ENCODE results near the gene FN1.

Gene FN1

GRCh38 chr2:215332872-215333595 is 102.8 kb downstream of the FN1 start:
- H3K4me1 ChIP-seq = no peaks in the 10 kb centered on the region
- no peak overlapping the region for H3K27ac ChIP-seq
- H3K4me3 ChIP-seq = no peak overlapping the region
- H3K27me3 ChIP-seq = no peaks in the 10 kb centered on the region
- H3K36me3 ChIP-seq = peaks cover 54 to 74% (median 58%) of the 10 kb centered on the region in 3 donors
- DNase-seq = no peak
- H3K9me3 ChIP-seq = no peaks in the 10 kb centered on the region
- no peak for TF ChIP-seq CTCF (IDR thresholded peaks at IDR 0.05)
- intact Hi-C loops (cut with DNase I; ENCODE audit: low total_unique reads) = no loop called here

DNA sequence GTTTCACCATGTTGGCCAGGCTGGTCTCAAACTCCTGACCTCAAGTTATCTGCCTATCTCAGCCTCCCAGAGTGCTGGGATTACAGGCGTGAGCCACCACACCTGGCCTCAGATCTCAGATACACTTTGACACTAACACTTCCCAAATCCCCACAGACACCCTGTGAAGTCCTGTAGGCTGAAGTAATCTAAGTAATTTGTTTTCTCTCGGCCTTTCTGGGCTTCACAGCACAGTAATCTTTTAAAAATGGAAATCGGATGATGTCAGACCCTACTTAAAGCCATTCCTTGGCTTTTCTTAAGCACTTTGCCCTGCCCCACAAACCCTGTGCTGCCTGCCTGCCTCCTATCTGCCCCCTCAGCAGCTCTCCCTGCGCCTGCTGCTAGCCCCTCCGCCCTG is 107.8 kb downstream of the FN1 start:
- no peak overlapping the region for H3K4me3 ChIP-seq
- TF ChIP-seq CTCF (IDR thresholded peaks at IDR 0.05) = no peak
- no peaks in the 10 kb centered on the region for H3K9me3 ChIP-seq
- intact Hi-C loops (cut with DNase I; ENCODE audit: low total_unique reads) = no loop called here
- H3K4me1 ChIP-seq = no peaks in the 10 kb centered on the region
- no peaks in the 10 kb centered on the region for H3K27me3 ChIP-seq
- no peak overlapping the region for H3K27ac ChIP-seq
- peaks cover 43 to 59% (median 49%) of the 10 kb centered on the region in 3 donors for H3K36me3 ChIP-seq
- no peak for DNase-seq

- H3K4me1 ChIP-seq = no peaks in the 10 kb centered on the region
- intact Hi-C loops (cut with DNase I; ENCODE audit: low total_unique reads) = no loop called here
- no peak for TF ChIP-seq CTCF (IDR thresholded peaks at IDR 0.05)
These were observed 111.1 kb downstream of the FN1 start for GRCh38 chr2:215324811-215325210.

GRCh38 chr2:215320679-215321078 is 115.2 kb downstream of the FN1 start:
- no peaks in the 10 kb centered on the region for H3K4me1 ChIP-seq
- no peak for DNase-seq
- H3K27me3 ChIP-seq = no peaks in the 10 kb centered on the region
- intact Hi-C loops (cut with DNase I; ENCODE audit: low total_unique reads) = no loop called here
- no peak overlapping the region for H3K4me3 ChIP-seq
- H3K9me3 ChIP-seq = no peaks in the 10 kb centered on the region
- H3K36me3 ChIP-seq = peaks cover 53 to 56% (median 53%) of the 10 kb centered on the region in 3 donors
- TF ChIP-seq CTCF (IDR thresholded peaks at IDR 0.05) = no peak
- no peak overlapping the region for H3K27ac ChIP-seq

More at GRCh38 chr2:215324811-215325210, 111.1 kb downstream of the FN1 start:
- no peaks in the 10 kb centered on the region for H3K9me3 ChIP-seq
- peaks cover 60 to 64% (median 64%) of the 10 kb centered on the region in 3 donors for H3K36me3 ChIP-seq
- H3K27me3 ChIP-seq = no peaks in the 10 kb centered on the region
- no peak overlapping the region for H3K27ac ChIP-seq
- no peak overlapping the region for H3K4me3 ChIP-seq
- DNase-seq = no peak

DNA sequence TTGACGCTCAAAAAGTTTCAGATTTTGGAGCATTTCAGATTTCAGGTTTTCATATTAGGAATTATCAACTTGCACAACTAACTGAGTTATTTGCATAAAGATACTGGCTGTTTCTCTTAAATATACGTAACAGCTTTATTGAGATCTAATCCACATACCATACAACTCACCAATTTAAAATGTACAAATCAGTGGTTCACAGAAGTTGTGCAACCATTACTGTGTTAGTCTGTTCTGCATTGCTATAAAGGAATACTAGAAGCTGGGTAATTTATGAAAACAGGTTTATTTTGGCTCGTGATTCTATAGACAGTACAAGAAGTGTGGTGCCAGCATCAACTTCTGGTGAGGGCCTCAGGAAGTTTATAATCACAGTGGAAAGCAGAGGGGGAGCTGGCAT is 115.8 kb downstream of the FN1 start:
- H3K4me1 ChIP-seq = no peaks in the 10 kb centered on the region
- TF ChIP-seq CTCF (IDR thresholded peaks at IDR 0.05) = no peak
- H3K27me3 ChIP-seq = no peaks in the 10 kb centered on the region
- H3K36me3 ChIP-seq = peaks cover 50 to 53% (median 53%) of the 10 kb centered on the region in 3 donors
- H3K27ac ChIP-seq = no peak overlapping the region
- no peak for DNase-seq
- H3K9me3 ChIP-seq = no peaks in the 10 kb centered on the region
- H3K4me3 ChIP-seq = no peak overlapping the region
- intact Hi-C loops (cut with DNase I; ENCODE audit: low total_unique reads) = no loop called here

Measured in tibial artery (tissue), 4 donors.